ENCODE measurements around the gene PIGBOS1.
"Not testable (repeated sequence)": the region's sequence is repeated elsewhere in the genome, so short reads cannot be mapped to it uniquely, and the experiment has no call there.

Gene PIGBOS1, protein sequence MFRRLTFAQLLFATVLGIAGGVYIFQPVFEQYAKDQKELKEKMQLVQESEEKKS

DNA sequence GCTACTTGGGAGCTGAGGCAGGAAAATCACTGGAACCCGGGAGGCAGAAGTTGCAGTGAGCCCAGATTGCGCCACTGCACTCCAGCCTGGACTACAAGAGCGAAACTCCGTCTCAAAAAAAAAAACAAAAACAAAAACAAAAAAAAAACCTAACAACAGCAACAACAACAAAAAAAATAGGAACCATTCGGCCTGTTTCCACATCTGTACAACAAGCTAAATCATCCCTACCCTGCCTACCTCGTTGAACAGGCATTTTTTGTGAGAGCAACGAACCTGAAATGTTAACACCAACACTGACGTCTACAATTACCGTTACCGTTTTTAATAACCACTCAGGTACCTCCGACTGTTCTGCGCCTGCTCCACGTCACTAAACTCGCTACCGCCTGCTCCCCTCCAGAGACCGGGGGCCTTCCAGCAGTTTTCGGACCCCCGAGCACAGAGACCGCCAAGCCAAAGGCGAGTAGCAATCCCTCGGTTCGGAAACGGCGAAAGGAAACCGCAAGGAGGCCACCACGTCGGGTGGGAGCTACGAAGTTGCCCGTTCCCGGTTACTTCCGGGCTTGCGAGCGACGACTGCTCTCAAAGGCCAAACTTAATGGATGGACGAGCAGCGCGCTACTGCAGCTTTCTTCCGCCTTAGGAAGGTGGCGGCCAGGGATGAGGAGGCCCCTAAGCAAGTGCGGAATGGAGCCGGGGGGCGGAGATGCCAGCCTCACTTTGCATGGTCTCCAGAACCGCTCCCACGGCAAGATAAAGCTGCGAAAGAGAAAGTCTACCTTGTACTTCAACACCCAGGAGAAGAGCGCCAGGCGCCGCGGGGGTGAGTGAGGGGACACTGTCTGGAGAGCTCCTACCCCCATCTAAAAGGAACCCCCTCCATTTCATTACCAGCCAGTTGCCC is at the start of gene PIGBOS1, which contains the start of gene PIGB:
TSS of gene PIGBOS1 (minus strand) at position 536 of the 907 bp plus-strand sequence. CDS start 1,331 bp downstream, outside the sequence.
TSS of gene PIGB (plus strand) at position 635 of the 907 bp plus-strand sequence. CDS start at position 664, 29 bp downstream.
- DNase-seq (ENCODE audit: low read depth): peak; percentile 91

DNA sequence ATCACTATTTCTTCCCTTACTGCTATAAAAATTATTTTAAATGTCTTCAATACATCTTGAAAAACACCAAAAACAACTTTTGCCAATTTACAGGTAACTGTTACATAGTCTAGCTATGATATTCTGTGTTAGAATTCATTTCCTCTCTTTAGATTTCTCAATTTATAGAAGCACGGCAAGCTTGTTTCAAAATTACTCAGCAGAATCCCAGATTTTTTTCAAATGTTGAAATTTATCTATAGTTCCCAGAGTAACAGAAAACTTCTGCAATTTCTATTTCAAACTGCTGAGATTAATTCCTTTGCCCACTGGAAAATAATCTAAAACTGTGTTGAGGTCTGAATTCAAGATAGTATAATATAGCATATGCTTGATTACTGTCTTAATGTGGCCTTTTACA is 48.1 kb upstream of the PIGBOS1 start:
- DNase-seq (ENCODE audit: low read depth): no peak

DNA sequence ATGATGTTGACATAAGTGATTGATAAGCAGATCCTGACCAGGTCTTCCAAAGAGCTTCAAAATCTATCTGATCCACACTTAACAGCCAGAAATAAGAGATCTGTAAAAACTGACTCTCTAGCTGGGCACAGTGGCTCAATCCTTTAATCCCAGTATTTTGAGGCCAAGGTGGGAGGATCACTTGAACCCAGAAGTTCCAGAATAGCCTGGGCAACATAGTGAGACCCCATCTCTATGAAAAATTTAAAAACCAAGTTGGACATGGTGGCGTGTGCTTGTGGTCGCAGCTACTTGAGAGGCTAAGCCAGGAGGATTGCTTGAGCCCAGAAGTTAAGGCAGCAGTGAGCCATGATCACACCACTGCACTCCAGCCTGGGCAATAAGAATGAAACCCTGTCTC is 43.7 kb upstream of the PIGBOS1 start:
- DNase-seq (ENCODE audit: low read depth): no peak

DNA sequence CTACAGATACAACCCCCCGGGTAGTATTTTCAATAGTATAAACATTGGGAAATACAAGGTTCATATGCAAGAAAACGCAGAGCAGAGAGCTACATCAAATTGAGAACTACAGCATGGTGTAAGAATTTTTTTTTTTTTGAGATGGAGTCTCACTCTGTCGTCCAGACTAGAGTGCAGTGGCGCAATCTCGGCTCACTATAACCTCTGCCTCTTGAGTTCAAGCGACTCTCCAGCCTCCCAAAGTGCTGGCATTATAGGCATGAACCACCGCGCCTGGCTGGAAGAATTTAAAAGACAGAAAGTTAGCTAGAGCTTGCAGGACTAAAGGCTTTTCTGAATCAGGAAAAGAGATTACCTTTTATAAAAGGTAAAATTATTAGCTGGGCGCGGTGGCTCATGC is 42.1 kb upstream of the PIGBOS1 start:
- DNase-seq (ENCODE audit: low read depth): no peak

DNA sequence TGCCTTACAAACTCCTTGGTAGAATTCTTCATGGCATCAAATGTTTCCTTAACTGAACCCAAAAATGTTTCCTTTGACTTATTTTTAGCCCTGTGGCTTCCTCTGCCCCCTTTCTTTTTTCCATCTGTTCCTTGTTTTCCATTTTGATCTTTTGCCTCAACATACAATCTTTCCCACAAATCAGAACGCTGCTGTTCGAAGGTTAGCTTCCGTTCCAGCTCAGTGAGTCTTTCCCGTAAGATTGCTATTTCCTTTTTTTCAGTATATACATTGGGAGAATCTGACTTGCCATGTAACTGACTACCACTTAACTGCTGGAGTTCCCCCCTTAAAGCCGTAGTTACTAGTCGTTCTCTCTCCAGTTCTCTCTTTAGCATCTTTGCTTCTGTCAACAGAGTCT is 41.3 kb upstream of the PIGBOS1 start:
- no peak for DNase-seq (ENCODE audit: low read depth)

DNA sequence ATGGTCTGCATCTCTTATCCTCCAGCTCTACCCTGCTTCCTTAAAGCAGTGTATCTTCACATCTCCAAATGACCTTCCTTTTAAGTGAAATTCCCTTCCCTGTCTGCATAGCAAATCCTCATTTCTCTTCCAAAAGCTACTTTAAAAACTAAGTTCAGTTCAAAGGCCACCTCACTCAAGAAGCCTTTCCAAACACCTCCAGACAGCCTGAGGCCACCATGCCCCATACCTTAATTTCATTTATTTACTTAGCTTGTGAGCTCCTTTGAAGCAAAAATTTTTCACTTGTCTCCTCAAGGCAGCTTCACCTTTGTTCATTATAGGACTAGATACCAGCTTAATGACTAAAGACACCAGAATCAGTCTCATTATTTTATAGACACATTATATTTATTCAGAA is 39.5 kb upstream of the PIGBOS1 start:
- DNase-seq (ENCODE audit: low read depth): no peak

DNA sequence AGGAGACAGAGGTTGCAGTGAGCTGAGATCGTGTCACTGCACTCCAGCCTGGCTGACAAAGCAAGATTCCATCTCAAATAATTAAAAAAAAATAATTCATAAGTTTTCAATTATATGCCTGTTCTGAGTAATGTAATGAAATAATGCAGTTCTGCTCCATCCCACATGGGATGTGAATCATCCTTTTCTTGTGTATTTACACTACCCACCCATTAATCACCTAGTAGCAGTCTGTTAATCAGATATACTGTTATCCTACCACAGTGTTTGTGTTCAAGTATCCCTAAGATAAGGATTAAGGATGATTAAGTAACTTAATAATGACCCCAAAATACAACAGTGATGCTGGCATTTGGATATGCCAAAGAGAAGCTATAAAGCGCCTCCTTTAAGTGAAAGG is 38.9 kb upstream of the PIGBOS1 start:
- peak; percentile 74 for DNase-seq (ENCODE audit: low read depth)

DNA sequence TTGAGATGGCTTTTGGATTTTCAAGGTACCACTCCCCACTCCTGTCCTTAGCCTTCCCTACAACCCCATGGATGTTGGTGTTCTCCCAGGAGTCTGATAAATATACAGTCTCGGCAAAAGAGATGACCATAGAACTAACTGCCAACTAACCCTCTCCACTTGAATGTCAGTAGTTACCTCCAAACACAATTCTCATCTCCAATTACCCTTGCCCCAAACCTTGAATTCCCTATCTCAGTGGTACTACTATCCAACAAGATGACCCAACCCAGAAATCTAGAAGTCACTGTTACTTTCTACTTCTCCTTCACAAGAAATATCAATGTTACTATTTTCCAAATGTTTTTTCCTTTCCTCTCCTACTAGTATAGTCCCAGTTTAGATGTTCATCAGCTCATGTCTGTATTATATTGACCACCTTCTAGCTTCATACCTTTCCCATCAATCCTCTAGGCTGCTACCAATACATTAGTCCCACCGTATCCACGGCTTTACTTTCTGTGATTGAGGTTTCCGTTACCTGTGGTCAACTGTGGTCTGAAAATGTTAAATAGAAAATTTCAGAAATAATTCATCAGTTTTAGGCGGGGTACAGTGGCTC is 38.2 kb upstream of the PIGBOS1 start:
- no peak for DNase-seq (ENCODE audit: low read depth)

DNA sequence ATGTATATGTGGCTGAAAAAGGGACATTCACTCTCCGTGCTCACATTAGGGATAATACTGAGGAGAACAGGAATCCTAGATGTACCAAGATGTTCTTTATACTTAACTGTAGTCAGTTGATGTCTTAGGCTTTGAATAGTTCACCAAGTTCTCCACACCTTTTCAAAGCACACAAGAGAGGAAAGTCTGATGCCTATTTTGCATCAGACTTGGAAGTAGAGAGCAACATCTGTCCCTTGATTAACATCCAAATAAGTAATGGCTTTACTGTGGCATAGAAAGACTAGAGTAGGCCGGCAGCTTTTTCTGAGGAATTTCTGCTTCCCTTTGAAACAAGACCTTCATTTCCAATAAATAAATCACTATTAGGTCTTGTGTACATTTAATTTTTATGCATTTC is 34.1 kb upstream of the PIGBOS1 start:
- DNase-seq (ENCODE audit: low read depth): no peak

DNA sequence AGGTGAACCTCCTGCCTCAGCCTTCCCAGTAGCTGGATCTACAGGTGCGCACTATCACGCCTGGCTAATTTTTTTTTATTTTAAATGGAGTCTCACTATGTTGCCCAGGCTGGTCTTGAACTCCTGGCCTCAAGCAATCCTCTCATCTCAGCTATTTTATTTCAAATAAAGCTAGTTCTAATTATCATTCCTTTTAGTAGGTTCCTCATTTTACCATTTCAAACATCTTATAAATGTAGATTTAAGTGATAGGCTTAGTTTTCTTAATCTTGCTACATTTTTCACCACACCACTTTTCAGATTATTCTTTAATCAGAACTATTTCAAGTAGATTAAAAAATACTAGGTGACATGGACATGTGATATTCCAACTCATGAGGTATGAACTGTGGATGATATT is 30.4 kb upstream of the PIGBOS1 start:
- DNase-seq (ENCODE audit: low read depth): no peak

DNA sequence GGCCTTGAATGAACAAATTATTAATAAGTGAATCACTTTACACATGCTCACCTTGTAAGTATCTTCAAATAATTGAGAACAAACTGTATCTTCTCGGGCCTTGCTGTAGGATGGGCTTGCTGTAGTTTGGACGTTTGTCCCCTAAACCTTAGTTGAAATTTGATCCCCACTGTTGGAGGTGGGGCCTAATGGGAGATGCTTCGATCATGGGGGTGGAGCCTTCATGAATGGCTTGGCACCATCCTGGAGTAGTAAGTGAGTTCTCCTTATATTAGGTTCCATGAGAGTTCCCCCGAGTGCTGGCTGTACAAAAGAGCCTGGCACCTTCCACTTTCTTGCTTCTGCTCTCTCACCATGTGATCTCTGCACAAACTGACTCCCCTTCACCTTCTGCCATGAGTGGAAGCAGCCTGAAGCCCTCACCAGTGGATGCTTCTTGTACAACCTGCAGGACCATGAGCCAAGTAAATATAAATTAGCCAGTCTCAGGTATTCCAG is 29.4 kb upstream of the PIGBOS1 start:
- no peak for DNase-seq (ENCODE audit: low read depth)

DNA sequence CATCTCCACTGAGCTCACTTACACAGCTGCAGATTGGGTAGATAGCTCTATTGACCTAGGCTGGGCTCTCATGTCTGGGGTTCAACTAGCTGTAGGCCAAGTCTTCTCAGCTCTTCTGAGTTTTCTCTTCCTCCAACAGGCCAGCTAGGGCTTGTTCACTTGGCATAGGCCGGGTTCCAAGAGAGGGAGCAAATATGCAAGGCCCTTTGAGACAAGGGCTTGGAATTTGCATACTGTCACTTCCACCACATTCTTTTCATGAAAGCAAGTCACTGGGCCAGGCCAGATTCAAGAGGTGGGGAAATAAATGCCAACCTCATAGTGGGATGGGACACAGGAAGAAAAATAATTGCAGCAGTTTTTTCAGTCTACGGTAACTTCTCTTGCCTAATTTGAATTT is 25.3 kb upstream of the PIGBOS1 start:
- no peak for DNase-seq (ENCODE audit: low read depth)

DNA sequence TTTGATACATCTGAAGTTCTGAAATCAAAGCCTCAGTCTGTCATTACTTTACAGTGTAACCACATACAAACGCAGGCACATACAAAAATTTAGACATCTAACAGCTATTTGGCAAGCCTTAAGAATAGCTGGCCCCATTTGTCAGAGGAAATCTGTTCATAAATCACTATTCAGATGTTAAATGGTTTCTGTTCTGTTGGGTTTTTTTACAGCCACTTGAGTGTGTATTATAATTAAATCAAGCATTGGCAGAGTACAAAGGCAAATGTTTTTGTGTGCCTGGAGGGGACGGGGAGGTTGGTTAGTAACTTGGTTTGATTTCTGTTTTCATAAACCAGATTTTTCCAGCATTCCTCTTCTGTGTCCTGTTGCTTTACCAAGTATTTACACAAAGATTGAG is 24.2 kb upstream of the PIGBOS1 start:
- DNase-seq (ENCODE audit: low read depth): no peak

DNA sequence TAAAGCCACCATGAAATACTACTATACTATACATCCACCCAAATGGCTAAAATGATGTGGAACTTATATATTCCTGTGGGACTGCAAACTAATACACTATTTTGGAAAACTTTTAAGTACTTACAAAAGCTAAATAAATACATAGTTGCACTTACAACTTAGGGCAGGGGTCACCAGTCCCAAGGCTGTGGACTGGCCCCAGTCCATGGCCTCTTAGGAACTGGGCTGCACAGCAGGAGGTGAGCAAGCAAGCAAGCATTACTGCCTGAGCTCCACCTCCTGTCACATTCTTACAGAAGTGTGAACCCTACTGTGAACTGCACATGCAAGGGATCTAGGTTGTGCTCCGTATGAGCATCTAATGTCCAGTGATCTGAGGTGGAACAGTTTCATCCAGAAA is 18.2 kb upstream of the PIGBOS1 start:
- DNase-seq (ENCODE audit: low read depth): no peak

DNA sequence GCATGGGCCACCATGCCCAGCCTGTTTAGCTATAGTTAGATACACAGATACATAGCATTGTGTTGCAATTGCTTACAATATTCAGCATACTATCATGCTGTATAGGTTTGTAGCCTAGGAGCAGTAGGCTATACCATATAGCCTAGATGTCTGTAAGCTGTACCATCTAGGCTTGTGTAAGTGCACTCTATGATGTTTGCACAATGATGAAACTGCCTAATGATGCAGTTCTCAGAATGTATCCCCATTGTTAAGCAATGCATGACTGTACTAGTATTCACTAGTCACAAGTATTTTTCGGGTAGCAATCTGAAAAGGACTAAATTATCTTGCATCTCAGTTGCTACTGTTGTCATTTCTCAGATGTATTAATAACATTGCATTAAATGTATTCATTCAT is 16.1 kb upstream of the PIGBOS1 start:
- DNase-seq (ENCODE audit: low read depth): peak; percentile 29

DNA sequence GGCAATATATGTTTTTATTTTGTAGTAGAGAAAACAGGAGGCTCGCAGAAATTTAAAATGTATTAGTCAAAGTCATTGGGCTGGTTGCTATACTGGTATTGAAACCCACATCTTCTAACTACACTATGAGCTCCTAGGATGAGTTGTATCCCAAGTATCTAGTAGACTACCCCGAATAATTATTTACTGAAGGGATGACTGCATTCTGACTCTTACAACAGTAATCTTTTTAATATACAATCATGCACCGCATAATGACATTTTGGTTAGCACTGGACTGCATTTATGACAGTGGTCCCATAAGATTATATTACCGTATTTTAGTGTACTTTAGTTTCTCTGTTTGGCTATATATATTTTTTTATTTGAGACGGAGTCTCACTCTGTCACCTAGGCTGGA is 15.4 kb upstream of the PIGBOS1 start:
- DNase-seq (ENCODE audit: low read depth): peak; percentile 41

DNA sequence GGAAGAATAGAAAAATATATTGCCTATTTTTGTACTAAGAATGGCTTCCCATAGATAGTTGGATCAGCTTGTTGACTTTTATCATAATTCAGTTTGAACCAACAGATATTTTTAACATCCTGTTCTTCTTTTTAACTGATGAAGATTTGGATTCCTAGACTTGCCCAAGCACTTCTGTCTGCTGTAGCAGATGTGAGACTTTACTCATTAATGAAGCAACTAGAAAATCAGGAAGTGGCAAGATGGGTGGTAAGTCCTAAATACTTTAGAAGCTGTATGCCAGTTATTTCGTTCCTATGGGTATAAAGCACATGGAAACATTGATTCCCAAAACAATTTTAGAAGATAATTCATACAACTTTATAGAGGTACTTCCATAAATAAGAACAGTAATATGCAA is 8.5 kb upstream of the PIGBOS1 start:
- no peak for DNase-seq (ENCODE audit: low read depth)

DNA sequence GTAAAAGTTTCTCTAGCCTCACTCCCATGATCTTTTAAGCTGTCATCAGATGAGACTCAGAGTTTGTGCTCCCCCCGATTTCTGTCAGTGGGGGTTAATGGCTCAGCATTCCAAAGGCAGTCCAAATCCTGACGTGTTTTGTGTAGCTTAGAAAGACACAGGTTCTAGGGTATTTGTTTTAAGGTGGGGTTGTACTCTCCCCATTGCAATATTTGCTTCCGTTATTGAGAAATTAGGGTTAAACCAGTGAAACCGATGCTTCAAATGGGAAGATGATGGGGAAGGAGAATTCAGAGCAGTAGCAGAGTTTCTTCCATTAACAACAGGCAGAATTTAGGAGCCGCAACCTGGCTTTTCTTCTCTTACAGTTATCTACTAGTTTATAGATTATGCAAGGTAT is 3.5 kb upstream of the PIGBOS1 start:
- DNase-seq (ENCODE audit: low read depth): no peak

DNA sequence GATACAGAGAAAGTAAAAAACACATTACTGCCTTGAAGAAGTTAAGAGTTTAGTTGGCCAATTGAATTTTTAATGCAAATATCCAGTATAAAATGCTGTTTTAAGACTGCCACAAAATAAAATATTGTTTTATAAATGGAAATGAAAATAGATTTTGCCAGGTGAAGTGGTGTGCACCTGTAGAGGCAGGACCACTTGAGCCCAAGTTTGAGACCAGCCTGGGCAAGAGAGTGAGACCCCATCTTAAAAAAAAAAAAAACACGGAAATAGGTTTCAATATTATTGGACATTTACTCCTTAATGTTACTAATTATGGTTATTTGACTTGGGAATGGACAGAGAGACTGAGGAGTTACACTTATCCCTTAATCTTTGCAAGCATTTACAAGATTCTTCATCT is 2.0 kb upstream of the PIGBOS1 start:
- DNase-seq (ENCODE audit: low read depth): no peak

DNA sequence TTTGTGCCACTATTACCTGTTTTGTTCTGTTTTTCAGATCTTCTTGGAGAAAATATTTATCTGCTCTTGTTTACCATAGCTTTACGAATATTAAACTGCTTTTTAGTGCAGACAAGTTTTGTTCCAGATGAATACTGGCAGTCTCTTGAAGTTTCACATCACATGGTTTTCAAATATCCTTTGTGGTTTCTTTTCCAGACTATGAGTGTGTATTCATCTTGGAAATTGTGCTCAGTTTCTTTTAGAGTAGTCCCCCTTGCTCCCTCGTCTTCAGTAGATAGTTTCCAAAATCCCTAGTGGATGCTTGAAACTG is 1.3 kb upstream of the PIGBOS1 start:
- peak; percentile 2 for DNase-seq (ENCODE audit: low read depth)

DNA sequence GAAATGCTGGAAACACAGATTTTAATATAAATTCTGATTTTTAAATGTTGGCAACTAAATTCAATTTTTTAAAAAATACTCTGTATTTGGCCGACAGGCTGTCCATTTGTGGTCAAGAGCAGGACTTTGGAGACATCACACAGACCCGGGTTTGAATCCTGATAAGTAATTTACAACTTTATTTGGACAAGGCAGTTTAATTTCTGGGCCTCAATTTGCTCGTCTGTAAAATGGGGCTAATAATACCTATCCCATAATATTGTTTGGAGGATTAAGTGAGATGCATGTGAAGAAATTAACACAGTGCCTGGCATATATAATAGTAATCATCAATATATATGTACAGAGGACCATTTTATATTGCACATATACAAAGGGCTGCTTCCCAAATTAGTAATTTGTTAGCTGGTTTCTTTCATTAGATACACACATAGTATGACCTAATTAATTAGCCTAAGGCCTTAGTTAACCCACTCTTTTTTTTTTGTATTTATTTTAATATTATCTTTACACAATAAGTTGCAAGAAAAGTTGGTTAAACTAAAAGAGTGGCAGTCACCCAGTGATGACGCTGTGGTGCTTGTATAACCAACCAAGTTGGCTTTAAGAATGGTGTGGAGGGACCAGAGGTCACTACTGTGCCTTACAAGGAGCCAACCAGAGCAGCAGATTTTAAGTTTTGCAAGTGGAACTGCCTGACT is 764 bp upstream of the PIGBOS1 start:
- DNase-seq (ENCODE audit: low read depth): peak; percentile 20

DNA sequence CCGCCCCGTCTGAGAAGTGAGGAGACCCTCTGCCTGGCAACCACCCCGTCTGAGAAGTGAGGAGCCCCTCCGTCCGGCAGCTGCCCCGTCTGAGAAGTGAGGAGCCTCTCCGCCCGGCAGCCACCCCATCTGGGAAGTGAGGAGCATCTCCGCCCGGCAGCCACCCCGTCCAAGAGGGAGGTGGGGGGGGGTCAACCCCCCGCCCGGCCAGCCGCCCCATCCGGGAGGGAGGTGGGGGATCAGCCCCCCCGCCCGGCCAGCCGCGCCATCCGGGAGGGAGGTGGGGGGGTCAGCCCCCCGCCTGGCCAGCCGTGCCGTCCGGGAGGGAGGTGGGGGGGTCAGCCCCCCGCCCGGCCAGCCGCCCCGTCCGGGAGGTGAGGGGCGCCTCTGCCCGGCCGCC is 16.1 kb downstream of the PIGBOS1 start:
- not testable (repeated sequence) for DNase-seq (ENCODE audit: low read depth)

DNA sequence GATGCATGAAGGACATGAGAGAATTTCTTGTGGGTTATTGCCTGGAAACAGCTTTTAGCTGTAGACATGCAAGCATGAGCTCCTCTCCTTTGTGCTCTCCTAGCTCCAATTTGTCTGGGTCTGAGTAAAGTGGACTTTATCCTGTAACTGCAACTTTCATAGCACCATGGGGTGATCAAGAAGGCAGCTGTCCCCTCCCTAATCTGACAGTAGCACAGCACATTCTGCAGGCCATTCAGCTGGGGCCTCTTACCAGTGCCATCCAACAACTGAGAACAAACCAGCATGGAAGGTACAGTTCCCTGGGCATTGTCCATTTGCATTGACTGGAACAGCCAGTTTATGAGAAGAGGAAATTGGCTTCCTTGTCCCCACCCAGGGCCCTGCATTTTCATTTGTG is 21.6 kb downstream of the PIGBOS1 start:
- DNase-seq (ENCODE audit: low read depth): no peak
